Thymus (tissue), 11 donors: ENCODE measurements around the gene ABCA4. TPM values are rescaled to one million over a fixed set of nuclear protein-coding genes. Genes with fewer than 3 reads are reported as not detected.
"Not testable (repeated sequence)": the region's sequence is repeated elsewhere in the genome, so short reads cannot be mapped to it uniquely, and the experiment has no call there.

Experiments used
- DNase-seq, 9 donors: peaks; one replicate each; pipeline ENCODE4 v3.0.0-alpha.2; 2013; ENCODE audit warnings: low spot score in 9 of 9, low read depth in 6 of 9, missing footprints in 1 of 9
- H3K27ac ChIP-seq, 2 donors: one replicate each; pipeline ENCODE4 v1.5.1; 2013; ENCODE audit warnings: control low read depth in 1 of 2, low read depth in 1 of 2, low read length in 1 of 2, mild to moderate bottlenecking in 1 of 2, moderate library complexity in 1 of 2
- H3K27me3 ChIP-seq, 2 donors: one replicate each; pipeline ENCODE4 v1.5.1; 2013; ENCODE audit warnings: low read length in 1 of 2; ENCODE audit not compliant: control insufficient read depth in 2 of 2, insufficient read depth in 1 of 2
- H3K36me3 ChIP-seq, 2 donors: one replicate each; pipeline ENCODE4 v1.5.1; 2013; ENCODE audit warnings: low read length in 1 of 2, mild to moderate bottlenecking in 1 of 2, moderate library complexity in 1 of 2; ENCODE audit not compliant: control insufficient read depth in 2 of 2, insufficient read depth in 2 of 2
- H3K4me1 ChIP-seq, 2 donors: one replicate each; pipeline ENCODE4 v1.5.1; 2013; ENCODE audit warnings: low read length in 2 of 2; ENCODE audit not compliant: control insufficient read depth in 2 of 2, insufficient read depth in 2 of 2
- H3K4me3 ChIP-seq, 2 donors: one replicate each; pipeline ENCODE4 v1.5.1; 2013; ENCODE audit warnings: low read length in 2 of 2, control low read depth in 1 of 2, mild to moderate bottlenecking in 1 of 2
- H3K9me3 ChIP-seq, 2 donors: one replicate each; pipeline ENCODE4 v1.5.1; 2013; ENCODE audit warnings: low read length in 1 of 2, mild to moderate bottlenecking in 1 of 2; ENCODE audit not compliant: control insufficient read depth in 2 of 2, insufficient read depth in 1 of 2
- WGBS: extraction: QIAGEN DNeasy Blood & Tissue Kit; methylation state at CpG from one replicate; pipeline ENCODE4 v1.1.7; 2013; 5-methylcytosine and 5-hydroxymethylcytosine counted together
- polyA plus RNA-seq: library from polyadenylated mRNA; stranded (reverse); fragments of 200-250 nt; gene quantifications from one replicate; pipeline ENCODE4 v1.2.3, GENCODE V29; 2013
- total RNA-seq: library from RNA; stranded (reverse); fragments of 120-200 nt; gene quantifications from one replicate; pipeline ENCODE4 v1.2.4, GENCODE V29; 2013
- donor health status: healthy.

ABCA4 gene
- total and polyA plus RNA-seq, 2 donors: 0.24 to 2.0 TPM

DNA sequence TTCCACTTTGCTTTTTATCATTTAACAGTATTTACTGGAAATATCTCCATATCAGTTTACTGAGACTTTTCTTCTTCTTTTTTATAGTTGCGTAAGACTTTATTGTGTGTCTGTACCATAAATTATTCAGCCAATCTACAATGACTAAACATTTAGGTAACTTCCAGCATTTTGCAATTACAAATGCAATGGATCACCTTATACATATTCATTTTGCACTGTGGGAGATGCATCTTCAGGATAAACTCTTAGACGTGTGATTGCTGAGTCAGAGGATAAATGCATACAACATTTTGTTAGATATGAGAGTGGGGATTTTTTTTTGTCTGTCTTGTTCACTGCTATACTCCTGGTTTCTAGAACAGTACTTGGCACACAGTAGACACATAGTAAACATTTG lies 116.0 kb downstream of the ABCA4 start:
- Histone ChIP-seq H3K4me1 (no peaks in the 10 kb centered on the region), H3K9me3 (no peaks in the 10 kb centered on the region), H3K4me3 (no peak overlapping the region), H3K27ac (no peak overlapping the region), H3K27me3 (no peaks in the 10 kb centered on the region), H3K36me3 (no peaks in the 10 kb centered on the region)
- 85% methylated on average over 2 of the region's 2 CpGs for WGBS
- no peak for DNase-seq

DNA sequence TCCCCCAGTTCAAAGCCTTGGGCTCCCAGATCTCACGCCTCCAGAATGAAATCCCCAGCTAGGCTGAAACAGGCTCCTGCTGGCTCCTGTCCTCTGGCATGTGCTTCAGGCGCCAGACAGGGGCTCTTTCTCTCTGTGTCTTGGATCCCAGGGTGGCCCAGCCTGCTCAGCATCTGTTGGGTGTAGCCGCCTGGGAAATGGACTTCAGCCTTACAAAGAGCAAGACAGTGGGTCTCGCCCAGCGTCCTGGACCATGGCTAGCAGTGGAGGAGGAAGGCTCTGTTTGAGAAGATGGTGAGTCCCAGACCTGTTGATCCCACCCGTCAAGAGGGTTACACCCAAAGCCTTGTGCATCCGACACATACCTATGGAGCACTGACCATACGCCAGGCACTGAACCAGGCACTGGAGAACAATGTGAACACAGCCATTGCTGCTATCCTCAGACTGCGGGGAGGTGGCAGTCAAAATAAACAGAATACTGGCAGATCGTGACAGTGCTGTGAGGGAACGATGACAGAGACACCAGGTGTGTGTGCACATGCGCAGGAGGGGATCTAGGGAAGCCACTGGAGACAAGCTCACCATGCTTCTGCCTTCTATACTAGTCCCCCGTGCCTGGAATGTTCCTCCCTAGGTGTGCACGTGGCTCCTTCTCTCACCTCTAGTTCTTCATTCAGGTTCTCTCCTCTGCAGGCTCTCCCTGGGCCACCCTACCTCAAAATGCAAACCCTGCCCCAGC lies 118.7 kb downstream of the ABCA4 start:
- WGBS: 95% methylated on average over 14 of the region's 14 CpGs

DNA sequence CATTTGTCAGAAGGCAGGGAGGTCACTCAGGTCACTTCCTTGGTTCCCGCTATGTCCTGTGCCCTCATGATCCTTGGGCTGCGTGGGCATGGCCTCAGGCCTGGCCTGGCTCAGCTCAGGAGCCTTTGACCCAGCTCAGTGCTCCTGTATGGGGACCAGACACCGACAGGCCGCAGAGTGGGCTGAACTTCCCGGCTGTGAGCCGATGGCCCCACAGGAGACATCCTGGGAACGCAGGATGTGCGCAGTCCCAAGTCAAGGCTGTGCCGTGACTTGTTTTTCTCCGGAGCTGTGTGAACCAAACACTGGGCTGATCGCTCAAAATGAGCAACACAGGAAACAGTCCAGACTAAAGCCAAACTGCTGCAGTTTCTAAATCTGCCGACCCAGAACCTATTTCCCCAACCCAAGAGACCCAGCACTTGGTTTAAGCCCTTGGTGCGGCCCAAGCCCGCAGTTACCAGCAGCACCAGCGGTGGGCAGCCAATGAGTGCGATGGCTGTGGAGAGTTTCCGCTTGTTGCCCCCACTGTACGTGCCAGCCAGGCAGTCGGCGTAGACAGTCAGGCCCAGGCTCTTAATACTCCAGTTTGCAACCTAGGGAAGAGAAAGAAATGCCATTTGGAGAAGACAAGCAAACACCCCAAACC lies 119.4 kb downstream of the ABCA4 start:
- Histone ChIP-seq H3K9me3 (no peaks in the 10 kb centered on the region), H3K4me3 (no peak overlapping the region), H3K36me3 (no peaks in the 10 kb centered on the region), H3K27ac (no peak overlapping the region), H3K4me1 (no peaks in the 10 kb centered on the region), H3K27me3 (no peaks in the 10 kb centered on the region)
- WGBS: 97% methylated on average over 20 of the region's 20 CpGs
- no peak for DNase-seq

More for the DNA sequence above, 118.7 kb downstream of the ABCA4 start:
- H3K4me3 ChIP-seq: no peak overlapping the region
- no peaks in the 10 kb centered on the region for H3K4me1 ChIP-seq
- no peaks in the 10 kb centered on the region for H3K36me3 ChIP-seq
- no peak for DNase-seq
- no peaks in the 10 kb centered on the region for H3K27me3 ChIP-seq
- no peak overlapping the region for H3K27ac ChIP-seq
- no peaks in the 10 kb centered on the region for H3K9me3 ChIP-seq

DNA sequence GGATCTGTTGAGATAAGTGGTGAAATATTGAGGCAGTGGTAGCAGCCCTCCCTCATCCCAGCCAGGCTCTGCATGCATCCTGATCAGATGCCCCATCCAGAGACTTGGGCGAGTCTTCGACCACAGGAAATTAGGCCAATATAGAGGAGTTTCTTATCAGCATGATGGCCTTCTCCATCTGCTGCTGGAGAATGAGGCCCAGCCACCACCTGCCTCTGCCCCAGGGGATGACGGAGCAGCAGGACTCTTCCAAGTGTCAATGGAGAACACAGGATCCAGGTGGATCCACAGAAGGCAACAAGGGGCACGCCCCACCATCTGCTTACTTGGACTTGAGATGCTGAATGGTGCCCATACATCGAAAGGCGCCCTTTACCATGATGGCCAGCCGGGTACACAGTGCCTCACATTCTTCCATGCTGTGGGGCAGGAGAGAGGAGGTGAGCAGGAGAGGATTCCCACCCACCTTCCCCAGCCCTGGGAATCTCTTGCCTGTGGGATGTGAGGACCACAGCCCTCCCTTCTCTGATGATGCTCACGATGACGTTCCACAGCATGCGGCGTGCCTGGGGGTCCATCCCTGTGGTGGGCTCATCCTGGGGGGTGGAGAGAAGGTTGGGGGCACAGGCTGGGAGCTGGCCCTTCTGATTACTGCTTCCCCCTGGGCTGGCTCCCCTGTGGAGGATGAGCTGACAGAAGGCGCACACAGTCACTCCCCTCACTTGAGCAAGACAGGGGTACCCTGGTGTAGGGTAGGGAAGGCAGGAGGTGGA lies 120.3 kb downstream of the ABCA4 start:
- Histone ChIP-seq H3K36me3 (no peaks in the 10 kb centered on the region), H3K9me3 (no peaks in the 10 kb centered on the region), H3K27ac (no peak overlapping the region), H3K4me3 (no peak overlapping the region), H3K27me3 (peaks cover 0 to 2% of the 10 kb centered on the region in 2 donors), H3K4me1 (no peaks in the 10 kb centered on the region)
- WGBS: 97% methylated on average over 12 of the region's 12 CpGs
- DNase-seq: no peak

DNA sequence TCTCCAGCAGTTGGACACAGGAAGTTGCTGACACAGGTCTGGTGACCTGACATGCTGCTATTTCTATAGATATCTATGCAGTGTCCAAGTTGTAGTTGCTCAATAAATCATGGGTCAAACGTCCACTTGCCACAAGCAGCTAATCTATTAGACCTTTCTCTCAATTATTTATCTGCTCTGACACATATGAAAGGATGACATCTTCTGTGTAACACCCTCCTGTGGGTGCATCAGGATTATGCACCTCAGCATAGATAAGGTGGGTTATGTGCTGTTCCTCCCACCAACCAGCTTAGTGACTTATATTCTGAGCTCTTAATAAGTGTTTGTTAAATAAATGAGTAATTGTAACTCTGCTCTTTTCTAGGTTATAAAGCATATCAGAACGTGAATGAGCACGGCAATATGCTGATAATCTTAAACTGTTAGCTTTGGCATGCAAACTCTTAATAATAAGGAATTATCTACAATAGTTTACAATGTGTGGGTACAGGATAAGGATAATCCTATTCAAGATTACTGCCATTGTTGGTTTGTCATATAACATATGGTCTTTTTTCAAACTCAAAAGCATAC lies 121.0 kb downstream of the ABCA4 start:
- Histone ChIP-seq H3K4me1 (no peaks in the 10 kb centered on the region), H3K36me3 (no peaks in the 10 kb centered on the region), H3K27me3 (peaks cover 0 to 2% of the 10 kb centered on the region in 2 donors), H3K27ac (no peak overlapping the region), H3K9me3 (no peaks in the 10 kb centered on the region), H3K4me3 (no peak overlapping the region)
- 89% methylated on average over 3 of the region's 3 CpGs for WGBS
- no peak for DNase-seq

DNA sequence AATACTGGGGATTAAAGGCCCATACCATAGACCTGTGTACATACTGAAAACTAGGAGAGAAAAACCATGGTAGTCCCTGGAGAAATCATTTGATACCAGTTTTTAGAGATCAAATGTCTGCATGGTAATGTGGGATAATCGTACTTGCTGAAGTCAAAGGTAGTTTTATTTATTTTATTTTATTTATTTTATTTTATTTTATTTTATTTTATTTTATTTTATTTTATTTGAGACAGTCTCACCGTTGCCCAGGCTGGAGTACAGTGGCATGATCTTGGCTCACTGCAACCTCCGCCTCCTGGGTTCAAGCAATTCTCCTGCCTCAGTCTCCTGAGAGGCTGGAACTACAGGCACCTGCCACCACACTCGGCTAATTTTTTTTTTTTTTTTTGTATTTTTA lies 122.4 kb downstream of the ABCA4 start:
- not testable (repeated sequence) for H3K27ac ChIP-seq, H3K4me3 ChIP-seq, H3K27me3 ChIP-seq, DNase-seq, H3K36me3 ChIP-seq, H3K4me1 ChIP-seq, H3K9me3 ChIP-seq
- WGBS: 97% methylated on average over 4 of the region's 4 CpGs

DNA sequence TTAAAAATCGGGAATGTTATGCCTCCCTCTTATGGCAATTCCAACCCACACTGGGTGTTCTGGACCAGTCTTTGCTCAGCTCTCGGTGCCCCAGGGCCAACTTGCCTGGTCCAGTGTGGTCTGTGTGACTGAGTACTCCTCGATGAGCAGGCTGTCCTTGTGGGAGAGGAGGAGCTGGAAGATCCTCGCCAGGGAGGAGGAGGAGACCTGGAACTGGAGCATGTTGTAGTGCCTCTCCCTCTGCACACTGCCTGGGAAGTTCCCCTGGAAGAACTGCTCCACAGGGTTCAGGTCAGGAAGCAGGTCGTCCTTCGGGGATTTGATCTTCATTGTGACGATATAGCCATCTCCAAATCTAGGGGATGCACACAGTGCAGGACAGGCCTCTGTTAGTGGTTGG lies 123.2 kb downstream of the ABCA4 start:
- H3K27ac ChIP-seq: no peak overlapping the region
- H3K36me3 ChIP-seq: no peaks in the 10 kb centered on the region
- no peaks in the 10 kb centered on the region for H3K4me1 ChIP-seq
- no peak overlapping the region for H3K4me3 ChIP-seq
- no peaks in the 10 kb centered on the region for H3K9me3 ChIP-seq
- DNase-seq: no peak
- WGBS: 93% methylated on average over 7 of the region's 7 CpGs
- H3K27me3 ChIP-seq: peaks cover 0 to 2% of the 10 kb centered on the region in 2 donors

DNA sequence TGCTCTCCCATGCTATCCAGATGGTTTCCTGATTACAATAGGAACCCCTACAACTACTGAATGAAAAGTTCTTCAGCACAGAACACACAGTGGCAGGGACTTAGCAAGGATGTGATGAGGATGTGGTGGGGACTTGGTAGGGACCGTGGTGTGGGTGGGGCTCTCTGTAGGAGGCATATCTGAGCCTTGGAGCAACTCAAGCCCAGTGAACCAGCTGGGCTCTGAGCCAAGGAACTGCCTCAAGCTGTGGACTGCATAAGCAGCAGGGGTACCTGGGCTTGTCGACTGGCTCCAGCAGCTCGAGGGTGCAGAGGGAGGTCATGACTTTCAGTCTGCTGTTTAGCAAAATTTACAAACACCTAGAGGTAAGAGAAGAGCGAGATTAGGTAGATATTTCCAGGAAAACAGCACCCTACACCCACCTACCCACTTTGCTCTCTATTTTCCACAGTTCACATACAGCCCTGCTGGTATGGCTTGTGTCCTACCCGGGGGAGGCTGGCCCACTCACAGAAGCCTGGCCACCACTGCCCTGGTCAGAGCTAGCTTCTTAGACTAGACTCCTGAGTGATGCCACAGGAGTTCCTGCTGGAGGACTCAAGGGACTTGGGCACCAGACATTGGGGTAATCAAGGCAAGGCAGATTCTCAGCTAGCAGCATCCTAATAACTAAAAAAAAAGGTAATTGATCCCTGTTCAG lies 125.0 kb downstream of the ABCA4 start:
- H3K4me1 ChIP-seq: no peaks in the 10 kb centered on the region
- H3K9me3 ChIP-seq: no peaks in the 10 kb centered on the region
- 67% methylated on average over 5 of the region's 5 CpGs for WGBS
- no peak overlapping the region for H3K27ac ChIP-seq
- peaks cover 0 to 2% of the 10 kb centered on the region in 2 donors for H3K27me3 ChIP-seq
- H3K36me3 ChIP-seq: no peaks in the 10 kb centered on the region
- DNase-seq: no peak
- H3K4me3 ChIP-seq: no peak overlapping the region
